Spleen (tissue), 11 donors: ENCODE measurements around the gene CDKN2D. TPM values are rescaled to one million over a fixed set of nuclear protein-coding genes. Genes with fewer than 3 reads are reported as not detected.

Experiments used
- DNase-seq: peaks from one replicate; pipeline ENCODE4 v3.0.0-alpha.2; 2020
- H3K27ac ChIP-seq, 8 donors: fragments of 200-600 bp; sonication (generic) in 7 of 8; 1 replicate in 4 of 8; 2 replicates in 4 of 8; pipeline versions ENCODE4 v1.5.0 to v1.8.0; 2016 to 2021; ENCODE audit warnings: inconsistent platforms in 4 of 8, mild to moderate bottlenecking in 4 of 8, moderate library complexity in 1 of 8
- H3K27me3 ChIP-seq, 7 donors: fragments of 200-600 bp; sonication (generic) in 6 of 7; replicated peaks in 1 of 7; 1 replicate in 4 of 7; 2 replicates in 3 of 7; pipeline versions ENCODE4 v1.5.0 to v1.8.0; 2016 to 2021; ENCODE audit warnings: inconsistent platforms in 3 of 7, mild to moderate bottlenecking in 1 of 7
- H3K36me3 ChIP-seq, 6 donors: fragments of 200-600 bp; sonication (generic) in 5 of 6; 1 replicate in 4 of 6; 2 replicates in 2 of 6; pipeline versions ENCODE4 v1.5.0 to v1.8.0; 2016 to 2021; ENCODE audit warnings: inconsistent platforms in 2 of 6
- H3K4me1 ChIP-seq, 6 donors: fragments of 200-600 bp; sonication (generic) in 5 of 6; 1 replicate in 3 of 6; 2 replicates in 3 of 6; pipeline versions ENCODE4 v1.5.0 to v1.8.0; 2016 to 2021; ENCODE audit warnings: inconsistent platforms in 3 of 6
- H3K4me3 ChIP-seq, 8 donors: fragments of 200-600 bp; sonication (generic) in 7 of 8; 1 replicate in 4 of 8; 2 replicates in 4 of 8; pipeline versions ENCODE4 v1.5.0 to v1.8.0; 2016 to 2021; ENCODE audit warnings: inconsistent platforms in 4 of 8, mild to moderate bottlenecking in 4 of 8, moderate library complexity in 2 of 8
- H3K9me3 ChIP-seq, 8 donors: fragments of 200-600 bp; sonication (generic) in 7 of 8; 1 replicate in 4 of 8; 2 replicates in 4 of 8; pipeline versions ENCODE4 v1.5.0 to v1.8.0; 2016 to 2021; ENCODE audit warnings: inconsistent platforms in 4 of 8
- POLR2A ChIP-seq, 3 donors: fragments of 450-650 bp; IDR thresholded peaks; one replicate each; pipeline ENCODE4 v1.5.1; 2017; ENCODE audit warnings: antibody characterized with exemption in 3 of 3, mild to moderate bottlenecking in 1 of 3
- POLR2AphosphoS5 ChIP-seq, 3 donors: sonication (generic); formaldehyde crosslinking; IDR thresholded peaks; one replicate each; pipeline ENCODE4 v1.5.1; 2017; ENCODE audit warnings: antibody characterized with exemption in 3 of 3
- WGBS, 5 donors: extraction: QIAGEN DNeasy Blood & Tissue Kit in 3 of 5; methylation state at CpG; one replicate each; pipeline versions ENCODE4 v1.1.5 to v1.1.7; 2013 to 2018; 5-methylcytosine and 5-hydroxymethylcytosine counted together
- intact Hi-C: fragments of 100-400 bp; cut with DNase I; formaldehyde crosslinking; loops from one replicate; pipeline ENCODE4 v1.15.0; 2023; ENCODE audit warnings: low total_unique reads
- polyA plus RNA-seq, 3 donors: library from polyadenylated mRNA; stranded (reverse); fragments of 200-250 nt; gene quantifications; one replicate each; pipeline ENCODE4 v1.2.1, GENCODE V29; 2013
- total RNA-seq, 7 donors: library from RNA; depleted of rRNA in 3 of 7; stranded (reverse); fragments of >200 nt in 3 of 7; fragmentation: NEBNext Ultra II Directional in 4 of 7; extraction: Animal tissue kit (Norgen Biotek cat#: 25700) in 4 of 7; gene quantifications; one replicate each; pipeline versions ENCODE4 v1.1.0 to v1.2.1, GENCODE V29; 2016 to 2021
- TF ChIP-seq, protein P1 (sequence below), 11 experiments: fragments of 200-600 bp in 7 of 11; fragments of 450-650 bp in 4 of 11; sonication (generic) in 4 of 11; IDR thresholded peaks in 8 of 11; conservative IDR thresholded peaks in 3 of 11; 1 replicate in 7 of 11; 2 replicates in 4 of 11; pipeline versions ENCODE4 v1.4.0 to v1.8.0; 2016 to 2021; ENCODE audit warnings: antibody characterized with exemption in 11 of 11, inconsistent platforms in 4 of 11, mild to moderate bottlenecking in 1 of 11
- donor health status: healthy with polysubstance abuse.
- donor health status: DM: no; HTN: no; CAD: no; lungs with moderate emphysema.
- donor health status: DM: no; HTN: no; CAD: no.
- donor health status: Bipolar disorder and iron deficiency.
- donor health status: healthy.
- donor health status: DM: no; HTN: no; CAD: no.
- donor health status: DM: yes; HTN: yes; CAD: no.

The CDKN2D gene
- total and polyA plus RNA-seq, 10 donors: 24.7 to 69.6 (median 34.4) TPM

GRCh38 chr19:10601999-10602329 lies 33.2 kb upstream of the CDKN2D start:
- H3K4me3 ChIP-seq: peak overlapping the region in 4 of 8 donors; percentile 80 to 99 (median 99)
- DNase-seq: no peak
- H3K27ac ChIP-seq: peak overlapping the region in 7 of 8 donors; percentile 35 to 100 (median 99)
- peaks cover 32 to 71% (median 47%) of the 10 kb centered on the region in 6 donors for H3K4me1 ChIP-seq
- WGBS, 5 donors: 28 to 34% (median 32%) methylated on average over 7 of the region's 7 CpGs
- intact Hi-C loops: no loop called here
- no peaks in the 10 kb centered on the region for H3K27me3 ChIP-seq
- H3K36me3 ChIP-seq: peaks cover 0 to 5% (median 0%) of the 10 kb centered on the region in 6 donors
- no peaks in the 10 kb centered on the region for H3K9me3 ChIP-seq
- TF ChIP-seq POLR2AphosphoS5 (IDR thresholded peaks at IDR 0.05): no peak
- TF ChIP-seq POLR2A (IDR thresholded peaks at IDR 0.05): no peak
- TF ChIP-seq, protein P1, sequence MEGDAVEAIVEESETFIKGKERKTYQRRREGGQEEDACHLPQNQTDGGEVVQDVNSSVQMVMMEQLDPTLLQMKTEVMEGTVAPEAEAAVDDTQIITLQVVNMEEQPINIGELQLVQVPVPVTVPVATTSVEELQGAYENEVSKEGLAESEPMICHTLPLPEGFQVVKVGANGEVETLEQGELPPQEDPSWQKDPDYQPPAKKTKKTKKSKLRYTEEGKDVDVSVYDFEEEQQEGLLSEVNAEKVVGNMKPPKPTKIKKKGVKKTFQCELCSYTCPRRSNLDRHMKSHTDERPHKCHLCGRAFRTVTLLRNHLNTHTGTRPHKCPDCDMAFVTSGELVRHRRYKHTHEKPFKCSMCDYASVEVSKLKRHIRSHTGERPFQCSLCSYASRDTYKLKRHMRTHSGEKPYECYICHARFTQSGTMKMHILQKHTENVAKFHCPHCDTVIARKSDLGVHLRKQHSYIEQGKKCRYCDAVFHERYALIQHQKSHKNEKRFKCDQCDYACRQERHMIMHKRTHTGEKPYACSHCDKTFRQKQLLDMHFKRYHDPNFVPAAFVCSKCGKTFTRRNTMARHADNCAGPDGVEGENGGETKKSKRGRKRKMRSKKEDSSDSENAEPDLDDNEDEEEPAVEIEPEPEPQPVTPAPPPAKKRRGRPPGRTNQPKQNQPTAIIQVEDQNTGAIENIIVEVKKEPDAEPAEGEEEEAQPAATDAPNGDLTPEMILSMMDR (IDR thresholded peaks at IDR 0.05 in 8 of 11, conservative IDR thresholded peaks at IDR 0.05 in 3 of 11): no peak

GRCh38 chr19:10600149-10600548 lies 31.4 kb upstream of the CDKN2D start:
- Histone ChIP-seq H3K27ac (no peak overlapping the region), H3K27me3 (no peaks in the 10 kb centered on the region), H3K4me3 (no peak overlapping the region), H3K9me3 (no peaks in the 10 kb centered on the region), H3K36me3 (no peaks in the 10 kb centered on the region), H3K4me1 (peaks cover 20 to 71% (median 43%) of the 10 kb centered on the region in 6 donors)
- TF ChIP-seq, protein P1 (IDR thresholded peaks at IDR 0.05 in 8 of 11, conservative IDR thresholded peaks at IDR 0.05 in 3 of 11): no peak
- TF ChIP-seq POLR2A (IDR thresholded peaks at IDR 0.05) (no peak), POLR2AphosphoS5 (IDR thresholded peaks at IDR 0.05) (no peak)
- no peak for DNase-seq
- intact Hi-C loops: no loop called here
- WGBS, 5 donors: 94 to 97% (median 96%) methylated on average over 5 of the region's 5 CpGs

DNA sequence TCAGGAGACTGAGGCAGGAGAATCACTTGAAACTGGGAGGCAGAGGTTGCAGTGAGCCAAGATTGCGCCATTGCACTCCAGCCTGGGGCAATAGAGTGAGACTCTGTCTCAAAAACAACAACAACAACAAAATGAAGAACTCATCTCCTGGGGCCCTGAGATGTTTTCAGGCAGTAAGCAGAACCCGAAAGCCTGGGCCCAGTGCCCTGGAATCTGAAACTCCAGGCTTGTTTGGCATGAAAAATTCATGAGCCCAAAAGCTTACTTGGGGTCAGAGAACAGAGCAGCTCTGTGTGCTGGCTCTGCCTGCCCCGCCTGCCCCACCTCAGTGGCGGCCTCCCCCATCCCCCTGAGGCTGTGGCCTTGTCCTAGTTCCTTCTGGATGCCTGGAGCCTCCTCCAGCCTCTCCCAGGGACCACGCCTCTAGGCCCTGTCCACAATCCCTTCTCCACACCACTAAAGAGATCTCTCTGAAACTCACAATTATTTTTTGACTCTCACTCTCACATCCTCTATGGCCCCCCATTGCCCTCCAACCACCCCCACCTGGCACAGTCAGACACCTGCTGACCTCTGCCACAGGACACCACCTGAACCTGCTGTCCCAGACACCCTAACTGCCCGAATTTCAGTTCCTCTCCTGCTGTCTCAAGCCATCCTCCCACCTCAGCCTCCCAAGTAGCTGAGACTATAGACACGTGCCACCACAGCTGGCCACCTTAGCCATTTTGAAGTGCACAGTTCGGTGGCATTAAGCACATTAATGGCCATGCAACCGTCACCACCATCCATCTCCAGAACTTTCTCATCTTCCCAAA lies 25.2 kb upstream of the CDKN2D start:
- Histone ChIP-seq H3K4me3 (peak overlapping the region in 1 of 8 donors; percentile 53), H3K9me3 (no peaks in the 10 kb centered on the region), H3K4me1 (peaks cover 14 to 78% (median 43%) of the 10 kb centered on the region in 6 donors), H3K27ac (peak overlapping the region in 7 of 8 donors; percentile 51 to 89 (median 84)), H3K36me3 (no peaks in the 10 kb centered on the region), H3K27me3 (peaks cover 0 to 2% (median 0%) of the 10 kb centered on the region in 7 donors)
- peak; percentile 42 to 66 (median 48) for TF ChIP-seq POLR2AphosphoS5 (IDR thresholded peaks at IDR 0.05)
- TF ChIP-seq, protein P1 (IDR thresholded peaks at IDR 0.05 in 8 of 11, conservative IDR thresholded peaks at IDR 0.05 in 3 of 11): no peak
- intact Hi-C loops: no loop called here
- WGBS, 5 donors: 56 to 70% (median 62%) methylated on average over 8 to 9 of the region's 9 CpGs
- DNase-seq: peak; percentile 84

GRCh38 chr19:10593148-10593547 lies 24.4 kb upstream of the CDKN2D start:
- 82 to 92% (median 87%) methylated on average over 6 to 7 of the region's 7 CpGs for WGBS, 5 donors
- no peak for DNase-seq
- no peaks in the 10 kb centered on the region for H3K36me3 ChIP-seq
- H3K4me3 ChIP-seq: peak overlapping the region in 1 of 8 donors; percentile 53
- intact Hi-C loops: no loop called here
- peaks cover 14 to 72% (median 43%) of the 10 kb centered on the region in 6 donors for H3K4me1 ChIP-seq
- no peaks in the 10 kb centered on the region for H3K9me3 ChIP-seq
- TF ChIP-seq POLR2AphosphoS5 (IDR thresholded peaks at IDR 0.05) (no peak), POLR2A (IDR thresholded peaks at IDR 0.05) (no peak)
- TF ChIP-seq, protein P1 (IDR thresholded peaks at IDR 0.05 in 8 of 11, conservative IDR thresholded peaks at IDR 0.05 in 3 of 11): no peak
- peaks cover 0 to 8% (median 0%) of the 10 kb centered on the region in 7 donors for H3K27me3 ChIP-seq
- H3K27ac ChIP-seq: peak overlapping the region in 7 of 8 donors; percentile 51 to 89 (median 84)
